ENCODE measurements around the gene INVS. TPM values are rescaled to one million over a fixed set of nuclear protein-coding genes. Genes with fewer than 3 reads are reported as not detected.

INVS gene
- total and polyA plus RNA-seq, 2 donors (not counting 1 experiment from before 2014, with no cell fraction given) = 13.9 to 37.0 TPM

GRCh38 chr9:100308965-100309564 lies 210.0 kb downstream of the INVS start:
- ATAC-seq (ENCODE audit: low read depth) (no peak), DNase-seq (no peak)
- no peak overlapping the region for H2AFZ ChIP-seq (ENCODE audit: insufficient read depth, low read depth, low read length, poor library complexity, severe bottlenecking)
- H3K4me2 ChIP-seq (replicated peaks; ENCODE audit: low read depth, low read length, poor library complexity, severe bottlenecking) = no peak overlapping the region
- H3K4me3 Mint-ChIP-seq = no peak overlapping the region
- no peak overlapping the region for H3K4me3 ChIP-seq (ENCODE audit: control extremely low read depth in 1 of 5, extremely low read depth in 1 of 5, insufficient read depth in 1 of 5, low read depth in 2 of 5, low read length in 4 of 5)
- H3K27me3 Mint-ChIP-seq = no peaks in the 10 kb centered on the region
- no peak overlapping the region for H3K27ac Mint-ChIP-seq
- no peaks in the 10 kb centered on the region for H3K9me3 Mint-ChIP-seq (ENCODE audit: insufficient read depth)
- H3K27me3 ChIP-seq (replicated peaks in 1 of 4; ENCODE audit: control extremely low read depth in 1 of 4, control insufficient read depth in 3 of 4, insufficient read depth in 4 of 4, low read length in 3 of 4) = no peaks in the 10 kb centered on the region
- intact Hi-C loops (cut with micrococcal nuclease) = no loop called here
- no peak overlapping the region for H3K27ac ChIP-seq (ENCODE audit: low read length in 2 of 2)
- peaks cover 10 to 48% of the 10 kb centered on the region in 2 experiments for H3K36me3 ChIP-seq (replicated peaks in 1 of 2; ENCODE audit: control extremely low read depth in 1 of 2, control insufficient read depth in 1 of 2, extremely low read depth in 1 of 2, insufficient read depth in 2 of 2, low read length in 1 of 2)
- ChIA-PET CTCF (interaction anchor here (0.5 kb wide), 1 partner anchor 1818 kb away, joined by 4 read pairs; no protein-coding TSS in a partner anchor), POLR2A (no interaction called here)
- H3K9ac ChIP-seq (ENCODE audit: low read length) = no peak overlapping the region
- WGBS (ENCODE audit: insufficient coverage) = 100% methylated on average over 1 of the region's 1 CpG
- no peaks in the 10 kb centered on the region for H3K4me1 ChIP-seq (ENCODE audit: control insufficient read depth in 2 of 2, insufficient read depth in 2 of 2, low read length in 2 of 2)
- no peaks in the 10 kb centered on the region for H4K20me1 ChIP-seq (ENCODE audit: control insufficient read depth, insufficient read depth, low read length, poor library complexity, severe bottlenecking)
- H3K79me2 ChIP-seq (ENCODE audit: control insufficient read depth, insufficient read depth, low read length) = peaks cover under 1% of the 10 kb centered on the region
- TF ChIP-seq CTCF (IDR thresholded peaks at IDR 0.05) (no peak), EZH2 (IDR thresholded peaks at IDR 0.05; ENCODE audit: borderline replicate concordance, insufficient read depth, low read depth, low read length, poor library complexity, severe bottlenecking) (no peak)
- no peaks in the 10 kb centered on the region for H3K4me1 Mint-ChIP-seq
- H3K9me3 ChIP-seq (ENCODE audit: control extremely low read depth in 1 of 3, control insufficient read depth in 2 of 3, insufficient read depth in 1 of 3, low read length in 2 of 3) = no peaks in the 10 kb centered on the region

- peaks cover 5% of the 10 kb centered on the region for H3K79me2 ChIP-seq (ENCODE audit: control insufficient read depth, insufficient read depth, low read length)
Measured at GRCh38 chr9:100309992-100310391, 210.9 kb downstream of the INVS start.

More at GRCh38 chr9:100309992-100310391, 210.9 kb downstream of the INVS start:
- intact Hi-C loops (cut with micrococcal nuclease) = no loop called here
- POLR2A ChIA-PET = no interaction called here
- WGBS (ENCODE audit: insufficient coverage) = 100% methylated on average over 1 of the region's 2 CpGs
- H3K4me2 ChIP-seq (replicated peaks; ENCODE audit: low read depth, low read length, poor library complexity, severe bottlenecking) = no peak overlapping the region
- peaks cover 10 to 49% of the 10 kb centered on the region in 2 experiments for H3K36me3 ChIP-seq (replicated peaks in 1 of 2; ENCODE audit: control extremely low read depth in 1 of 2, control insufficient read depth in 1 of 2, extremely low read depth in 1 of 2, insufficient read depth in 2 of 2, low read length in 1 of 2)
- no peaks in the 10 kb centered on the region for H3K4me1 ChIP-seq (ENCODE audit: control insufficient read depth in 2 of 2, insufficient read depth in 2 of 2, low read length in 2 of 2)
- DNase-seq = no peak
- no peaks in the 10 kb centered on the region for H3K27me3 ChIP-seq (replicated peaks in 1 of 4; ENCODE audit: control extremely low read depth in 1 of 4, control insufficient read depth in 3 of 4, insufficient read depth in 4 of 4, low read length in 3 of 4)
- no peaks in the 10 kb centered on the region for H3K27me3 Mint-ChIP-seq
- no peak overlapping the region for H3K9ac ChIP-seq (ENCODE audit: low read length)
- H3K4me3 ChIP-seq (ENCODE audit: control extremely low read depth in 1 of 5, extremely low read depth in 1 of 5, insufficient read depth in 1 of 5, low read depth in 2 of 5, low read length in 4 of 5) = no peak overlapping the region
- no peak for ATAC-seq (ENCODE audit: low read depth)
- no peaks in the 10 kb centered on the region for H3K4me1 Mint-ChIP-seq
- H3K9me3 Mint-ChIP-seq (ENCODE audit: insufficient read depth) = no peaks in the 10 kb centered on the region
- no peaks in the 10 kb centered on the region for H3K9me3 ChIP-seq (ENCODE audit: control extremely low read depth in 1 of 3, control insufficient read depth in 2 of 3, insufficient read depth in 1 of 3, low read length in 2 of 3)
- no peak overlapping the region for H3K27ac ChIP-seq (ENCODE audit: low read length in 2 of 2)
- no peak overlapping the region for H3K4me3 Mint-ChIP-seq
- H4K20me1 ChIP-seq (ENCODE audit: control insufficient read depth, insufficient read depth, low read length, poor library complexity, severe bottlenecking) = no peaks in the 10 kb centered on the region
- CTCF ChIA-PET = no interaction called here
- H2AFZ ChIP-seq (ENCODE audit: insufficient read depth, low read depth, low read length, poor library complexity, severe bottlenecking) = no peak overlapping the region
- TF ChIP-seq CTCF (IDR thresholded peaks at IDR 0.05) (no peak), EZH2 (IDR thresholded peaks at IDR 0.05; ENCODE audit: borderline replicate concordance, insufficient read depth, low read depth, low read length, poor library complexity, severe bottlenecking) (no peak)
- no peak overlapping the region for H3K27ac Mint-ChIP-seq
